C4-2B (cell line): ENCODE data around the gene STK11.

Experiments used
- CTCF ChIP-seq: fragments of 450-650 bp; conservative IDR thresholded peaks from 2 replicates; pipeline ENCODE4 v1.5.1; 2017; ENCODE audit warnings: mild to moderate bottlenecking
- ZFX ChIP-seq: fragments of 450-650 bp; IDR thresholded peaks from 2 replicates; pipeline ENCODE4 v1.6.1; 2017

- no peak for TF ChIP-seq CTCF
- no peak for TF ChIP-seq ZFX
Measured at GRCh38 chr19:1276628-1277022, 71.0 kb downstream of the STK11 start.
